K562 (cell line): ENCODE results near the gene UBE2C. TPM values are rescaled to one million over a fixed set of nuclear protein-coding genes. Genes with fewer than 3 reads are reported as not detected.

ENCODE experiments used
- ATF3 ChIP-seq, 2 experiments: fragments of 450-650 bp in 1 of 2; sonication (generic) in 1 of 2; formaldehyde crosslinking in 1 of 2; IDR thresholded peaks in 1 of 2; conservative IDR thresholded peaks in 1 of 2; 2 replicates each; pipeline versions ENCODE4 v1.6.1 to v1.8.1; 2016 to 2023; ENCODE audit warnings: mild to moderate bottlenecking in 2 of 2, moderate library complexity in 2 of 2, inconsistent platforms in 1 of 2, missing genetic modification reagents in 1 of 2
- HLTF ChIP-seq: fragments of 450-650 bp; IDR thresholded peaks from 2 replicates; pipeline ENCODE4 v1.6.1; 2016
- ID3 ChIP-seq, 2 experiments: fragments of 250-450 bp in 1 of 2; fragments of 450-650 bp in 1 of 2; sonication (Bioruptor Pico) in 1 of 2; IDR thresholded peaks; 2 replicates each; pipeline versions ENCODE4 v1.6.1 to v1.8.0; 2016 to 2021; ENCODE audit warnings: mild to moderate bottlenecking in 2 of 2, moderate library complexity in 2 of 2, missing compliant biosample characterization in 1 of 2, missing genetic modification characterization in 1 of 2
- NBN ChIP-seq: fragments of 450-650 bp; IDR thresholded peaks from 2 replicates; pipeline ENCODE4 v1.6.1; 2016; ENCODE audit warnings: low read depth, mild to moderate bottlenecking
- NFIC ChIP-seq: fragments of 450-650 bp; IDR thresholded peaks from 2 replicates; pipeline ENCODE4 v1.6.1; 2017; ENCODE audit warnings: mild to moderate bottlenecking, inconsistent platforms
- PTRF ChIP-seq: fragments of 450-650 bp; IDR thresholded peaks from 2 replicates; pipeline ENCODE4 v1.6.1; 2016; ENCODE audit warnings: mild to moderate bottlenecking, missing genetic modification characterization, missing compliant biosample characterization
- RB1 ChIP-seq: fragments of 450-650 bp; IDR thresholded peaks from 2 replicates; pipeline ENCODE4 v1.6.1; 2017; ENCODE audit warnings: low read depth, mild to moderate bottlenecking
- SFPQ ChIP-seq: fragments of 200-400 bp; formaldehyde crosslinking; IDR thresholded peaks from 2 replicates; pipeline ENCODE4 v1.6.1; 2017; ENCODE audit warnings: mild to moderate bottlenecking, low read depth, low read length, moderate library complexity
- SMARCA5 ChIP-seq: fragments of 450-650 bp; IDR thresholded peaks from 2 replicates; pipeline ENCODE4 v1.6.1; 2016
- TGIF2 ChIP-seq: sonication (generic); formaldehyde crosslinking; IDR thresholded peaks from 2 replicates; pipeline ENCODE4 v1.8.1; 2022; ENCODE audit warnings: mild to moderate bottlenecking, missing genetic modification reagents, moderate library complexity
- U2AF2 ChIP-seq: fragments of 200-400 bp; formaldehyde crosslinking; optimal IDR thresholded peaks from 2 replicates; pipeline ENCODE3; 2017; ENCODE audit warnings: low read depth, mild to moderate bottlenecking, low read length
- ZNF408 ChIP-seq: fragments of 250-450 bp; sonication (Bioruptor Pico); IDR thresholded peaks from 2 replicates; pipeline ENCODE4 v1.4.0; 2020; ENCODE audit warnings: low read depth, mild to moderate bottlenecking, moderate library complexity
- ZNF507 ChIP-seq: conservative IDR thresholded peaks from 2 replicates; pipeline ENCODE4 v1.6.1; 2017; ENCODE audit warnings: missing genetic modification characterization, missing compliant biosample characterization
- ZNF518B ChIP-seq: fragments of 250-450 bp; sonication (Bioruptor Pico); IDR thresholded peaks from 2 replicates; pipeline ENCODE4 v1.5.0; 2021; ENCODE audit warnings: mild to moderate bottlenecking, moderate library complexity
- ZNF699 ChIP-seq: fragments of 250-450 bp; sonication (Bioruptor Pico); IDR thresholded peaks from 2 replicates; pipeline ENCODE4 v1.8.0; 2021; ENCODE audit warnings: mild to moderate bottlenecking, moderate library complexity; ENCODE audit not compliant: insufficient replicate concordance
- ZNF766 ChIP-seq: fragments of 200-800 bp; sonication (Bioruptor generic); conservative IDR thresholded peaks from 2 replicates; pipeline ENCODE4 v1.6.1; 2016; ENCODE audit warnings: missing genetic modification characterization, missing compliant biosample characterization
- polyA plus RNA-seq, 8 experiments: library from polyadenylated mRNA; depleted of rRNA in 4 of 8; stranded (reverse) in 5 of 8; unstranded in 3 of 8; fragments of >200 nt; fragmentation: Nextera tagmentation in 2 of 8; fragmentation: Illumina TruSeq in 1 of 8; extraction: Ambion mirVana in 2 of 8; extraction: Trizol in 1 of 8; gene quantifications; 2 replicates each; pipeline versions ENCODE4 v1.2.1 to v1.2.3, GENCODE V29; 2011 to 2014; ENCODE audit warnings: inconsistent platforms in 1 of 8, missing spikeins in 1 of 8
- total RNA-seq, 7 experiments: library from RNA; depleted of rRNA in 6 of 7; stranded (reverse); fragments of >200 nt in 6 of 7; fragmentation: Illumina TruSeq in 2 of 7; extraction: Trizol in 2 of 7; gene quantifications; 2 replicates each; pipeline versions ENCODE4 v1.2.1 to v1.2.3, GENCODE V29; 2011 to 2021; ENCODE audit warnings: low replicate concordance in 1 of 7

Gene UBE2C
- total and polyA plus RNA-seq, 9 of the 15 experiments (the other 6 are each of a cell fraction or from before 2014, with no cell fraction given), result 0.51 to 1.6 (median 0.69) TPM

GRCh38 chr20:45833030-45833882 lies 20.8 kb downstream of the UBE2C start, which contains the start of gene SNX21 (continued):
- no peak for TF ChIP-seq SFPQ
- 0 out of 2 replicates have a peak, but pooled peaks have one; percentile 24 for TF ChIP-seq RB1
- TF ChIP-seq U2AF2, result no peak
- TF ChIP-seq ZNF766 (CRISPR knock-in tag), result no peak
- no peak for TF ChIP-seq HLTF
- no peak for TF ChIP-seq TGIF2 (CRISPR knock-in tag)
- no peak for TF ChIP-seq NFIC
- TF ChIP-seq PTRF (tag), result no peak
- TF ChIP-seq ATF3 (IDR thresholded peaks at IDR 0.05), result peak; percentile 73
- no peak for TF ChIP-seq ATF3 (CRISPR knock-in tag; conservative IDR thresholded peaks at IDR 0.05)
- TF ChIP-seq ZNF699, result no peak
- no peak for TF ChIP-seq ZNF507 (tag)
- TF ChIP-seq SMARCA5, result peak; percentile 59; the same call in 1 of the 2 replicates
- TF ChIP-seq ZNF518B (CRISPR knock-in tag), result no peak
- TF ChIP-seq NBN, result no peak
- TF ChIP-seq ID3 (CRISPR knock-in tag; IDR thresholded peaks at IDR 0.05), result no peak
- no peak for TF ChIP-seq ID3 (tag; IDR thresholded peaks at IDR 0.05)
- no peak for TF ChIP-seq ZNF408
